ENCODE measurements around the gene AACS. TPM values are rescaled to one million over a fixed set of nuclear protein-coding genes. Genes with fewer than 3 reads are reported as not detected.
A peak's percentile ranks its signal among the peaks of the same experiment; 100 is the strongest.

Gene AACS
- total and polyA plus RNA-seq, 2 of the 13 experiments (the other 11 are each of a cell fraction or from before 2014, with no cell fraction given), result 23.3 to 28.8 TPM

DNA sequence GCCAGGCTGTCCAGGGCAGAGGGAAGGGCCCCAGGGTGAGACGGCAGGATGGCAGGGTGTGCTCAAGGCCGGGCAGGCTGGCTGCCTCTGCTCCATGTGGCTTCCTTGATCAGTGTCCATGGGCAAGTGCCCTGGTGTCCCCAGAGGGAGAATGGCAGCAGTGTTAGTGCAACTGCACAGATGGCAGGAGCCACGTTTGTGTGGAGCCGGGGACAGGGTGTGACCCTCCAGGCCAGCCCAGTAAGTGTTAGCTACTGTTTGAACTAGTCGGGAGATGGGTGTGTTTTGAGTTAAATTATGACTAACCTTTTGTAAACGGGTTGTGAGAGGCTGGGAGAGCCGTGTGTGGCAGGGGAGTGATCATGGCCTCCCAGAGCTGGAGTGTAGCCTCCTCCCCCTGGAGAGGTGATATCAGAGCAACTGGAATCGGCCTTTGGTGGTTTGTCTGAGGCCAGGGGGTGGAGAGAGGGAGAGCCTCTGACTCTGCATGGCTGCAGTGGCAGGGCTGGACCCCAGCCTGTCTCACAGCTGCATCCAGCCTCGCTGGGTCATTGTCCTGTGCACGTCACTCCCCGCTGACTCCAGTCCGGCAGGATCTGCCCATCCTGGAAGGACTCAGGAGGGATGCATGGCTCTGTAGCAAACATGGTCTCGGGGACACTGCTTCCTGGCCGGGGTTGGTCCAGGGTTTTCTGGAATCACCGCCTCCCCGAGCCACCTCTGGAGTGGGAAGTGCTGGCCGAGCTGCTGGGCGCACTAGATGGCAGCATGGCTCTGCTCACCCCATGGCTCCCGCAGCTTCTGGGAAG, 27.8 kb downstream of the AACS start (continued):
- TF ChIP-seq, protein P1, sequence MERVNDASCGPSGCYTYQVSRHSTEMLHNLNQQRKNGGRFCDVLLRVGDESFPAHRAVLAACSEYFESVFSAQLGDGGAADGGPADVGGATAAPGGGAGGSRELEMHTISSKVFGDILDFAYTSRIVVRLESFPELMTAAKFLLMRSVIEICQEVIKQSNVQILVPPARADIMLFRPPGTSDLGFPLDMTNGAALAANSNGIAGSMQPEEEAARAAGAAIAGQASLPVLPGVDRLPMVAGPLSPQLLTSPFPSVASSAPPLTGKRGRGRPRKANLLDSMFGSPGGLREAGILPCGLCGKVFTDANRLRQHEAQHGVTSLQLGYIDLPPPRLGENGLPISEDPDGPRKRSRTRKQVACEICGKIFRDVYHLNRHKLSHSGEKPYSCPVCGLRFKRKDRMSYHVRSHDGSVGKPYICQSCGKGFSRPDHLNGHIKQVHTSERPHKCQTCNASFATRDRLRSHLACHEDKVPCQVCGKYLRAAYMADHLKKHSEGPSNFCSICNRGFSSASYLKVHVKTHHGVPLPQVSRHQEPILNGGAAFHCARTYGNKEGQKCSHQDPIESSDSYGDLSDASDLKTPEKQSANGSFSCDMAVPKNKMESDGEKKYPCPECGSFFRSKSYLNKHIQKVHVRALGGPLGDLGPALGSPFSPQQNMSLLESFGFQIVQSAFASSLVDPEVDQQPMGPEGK (CRISPR knock-in tag; IDR thresholded peaks at IDR 0.05), result no peak
- TF ChIP-seq ZNF460 (CRISPR knock-in tag; IDR thresholded peaks at IDR 0.05; ENCODE audit: borderline replicate concordance) (no peak), ZNF530 (CRISPR knock-in tag; IDR thresholded peaks at IDR 0.05; ENCODE audit: low read depth) (no peak), HIVEP1 (CRISPR knock-in tag; IDR thresholded peaks at IDR 0.05) (no peak), ZNF567 (CRISPR knock-in tag; IDR thresholded peaks at IDR 0.05; ENCODE audit: borderline replicate concordance) (no peak), GATAD1 (CRISPR knock-in tag; IDR thresholded peaks at IDR 0.05) (no peak), ETV5 (CRISPR knock-in tag; IDR thresholded peaks at IDR 0.05; ENCODE audit: borderline replicate concordance) (peak; percentile 2; the same call in 1 of the 2 replicates), MAFK (conservative IDR thresholded peaks at IDR 0.05 in 1 of 2, IDR thresholded peaks at IDR 0.05 in 1 of 2; ENCODE audit: low read length in 2 of 2) (no peak), KLF13 (CRISPR knock-in tag; IDR thresholded peaks at IDR 0.05) (0 out of 2 replicates have a peak, but pooled peaks have one; percentile 59), HOXA5 (CRISPR knock-in tag; IDR thresholded peaks at IDR 0.05) (no peak), JARID2 (CRISPR knock-in tag; IDR thresholded peaks at IDR 0.05; ENCODE audit: insufficient replicate concordance) (no peak), FOXK1 (CRISPR knock-in tag; IDR thresholded peaks at IDR 0.05; ENCODE audit: borderline replicate concordance, low read depth) (no peak), ZSCAN25 (CRISPR knock-in tag; IDR thresholded peaks at IDR 0.05) (0 out of 2 replicates have a peak, but pooled peaks have one; percentile 36)
- TF ChIP-seq, protein P2, sequence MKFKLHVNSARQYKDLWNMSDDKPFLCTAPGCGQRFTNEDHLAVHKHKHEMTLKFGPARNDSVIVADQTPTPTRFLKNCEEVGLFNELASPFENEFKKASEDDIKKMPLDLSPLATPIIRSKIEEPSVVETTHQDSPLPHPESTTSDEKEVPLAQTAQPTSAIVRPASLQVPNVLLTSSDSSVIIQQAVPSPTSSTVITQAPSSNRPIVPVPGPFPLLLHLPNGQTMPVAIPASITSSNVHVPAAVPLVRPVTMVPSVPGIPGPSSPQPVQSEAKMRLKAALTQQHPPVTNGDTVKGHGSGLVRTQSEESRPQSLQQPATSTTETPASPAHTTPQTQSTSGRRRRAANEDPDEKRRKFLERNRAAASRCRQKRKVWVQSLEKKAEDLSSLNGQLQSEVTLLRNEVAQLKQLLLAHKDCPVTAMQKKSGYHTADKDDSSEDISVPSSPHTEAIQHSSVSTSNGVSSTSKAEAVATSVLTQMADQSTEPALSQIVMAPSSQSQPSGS (CRISPR knock-in tag; IDR thresholded peaks at IDR 0.05), result no peak
- TF ChIP-seq, protein P3, sequence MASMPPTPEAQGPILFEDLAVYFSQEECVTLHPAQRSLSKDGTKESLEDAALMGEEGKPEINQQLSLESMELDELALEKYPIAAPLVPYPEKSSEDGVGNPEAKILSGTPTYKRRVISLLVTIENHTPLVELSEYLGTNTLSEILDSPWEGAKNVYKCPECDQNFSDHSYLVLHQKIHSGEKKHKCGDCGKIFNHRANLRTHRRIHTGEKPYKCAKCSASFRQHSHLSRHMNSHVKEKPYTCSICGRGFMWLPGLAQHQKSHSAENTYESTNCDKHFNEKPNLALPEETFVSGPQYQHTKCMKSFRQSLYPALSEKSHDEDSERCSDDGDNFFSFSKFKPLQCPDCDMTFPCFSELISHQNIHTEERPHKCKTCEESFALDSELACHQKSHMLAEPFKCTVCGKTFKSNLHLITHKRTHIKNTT (CRISPR knock-in tag; IDR thresholded peaks at IDR 0.05), result no peak
- TF ChIP-seq, protein P4, sequence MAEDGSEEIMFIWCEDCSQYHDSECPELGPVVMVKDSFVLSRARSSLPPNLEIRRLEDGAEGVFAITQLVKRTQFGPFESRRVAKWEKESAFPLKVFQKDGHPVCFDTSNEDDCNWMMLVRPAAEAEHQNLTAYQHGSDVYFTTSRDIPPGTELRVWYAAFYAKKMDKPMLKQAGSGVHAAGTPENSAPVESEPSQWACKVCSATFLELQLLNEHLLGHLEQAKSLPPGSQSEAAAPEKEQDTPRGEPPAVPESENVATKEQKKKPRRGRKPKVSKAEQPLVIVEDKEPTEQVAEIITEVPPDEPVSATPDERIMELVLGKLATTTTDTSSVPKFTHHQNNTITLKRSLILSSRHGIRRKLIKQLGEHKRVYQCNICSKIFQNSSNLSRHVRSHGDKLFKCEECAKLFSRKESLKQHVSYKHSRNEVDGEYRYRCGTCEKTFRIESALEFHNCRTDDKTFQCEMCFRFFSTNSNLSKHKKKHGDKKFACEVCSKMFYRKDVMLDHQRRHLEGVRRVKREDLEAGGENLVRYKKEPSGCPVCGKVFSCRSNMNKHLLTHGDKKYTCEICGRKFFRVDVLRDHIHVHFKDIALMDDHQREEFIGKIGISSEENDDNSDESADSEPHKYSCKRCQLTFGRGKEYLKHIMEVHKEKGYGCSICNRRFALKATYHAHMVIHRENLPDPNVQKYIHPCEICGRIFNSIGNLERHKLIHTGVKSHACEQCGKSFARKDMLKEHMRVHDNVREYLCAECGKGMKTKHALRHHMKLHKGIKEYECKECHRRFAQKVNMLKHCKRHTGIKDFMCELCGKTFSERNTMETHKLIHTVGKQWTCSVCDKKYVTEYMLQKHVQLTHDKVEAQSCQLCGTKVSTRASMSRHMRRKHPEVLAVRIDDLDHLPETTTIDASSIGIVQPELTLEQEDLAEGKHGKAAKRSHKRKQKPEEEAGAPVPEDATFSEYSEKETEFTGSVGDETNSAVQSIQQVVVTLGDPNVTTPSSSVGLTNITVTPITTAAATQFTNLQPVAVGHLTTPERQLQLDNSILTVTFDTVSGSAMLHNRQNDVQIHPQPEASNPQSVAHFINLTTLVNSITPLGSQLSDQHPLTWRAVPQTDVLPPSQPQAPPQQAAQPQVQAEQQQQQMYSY (CRISPR knock-in tag; IDR thresholded peaks at IDR 0.05), result peak; percentile 82; the same call in 1 of the 2 replicates
- TF ChIP-seq, protein P5, sequence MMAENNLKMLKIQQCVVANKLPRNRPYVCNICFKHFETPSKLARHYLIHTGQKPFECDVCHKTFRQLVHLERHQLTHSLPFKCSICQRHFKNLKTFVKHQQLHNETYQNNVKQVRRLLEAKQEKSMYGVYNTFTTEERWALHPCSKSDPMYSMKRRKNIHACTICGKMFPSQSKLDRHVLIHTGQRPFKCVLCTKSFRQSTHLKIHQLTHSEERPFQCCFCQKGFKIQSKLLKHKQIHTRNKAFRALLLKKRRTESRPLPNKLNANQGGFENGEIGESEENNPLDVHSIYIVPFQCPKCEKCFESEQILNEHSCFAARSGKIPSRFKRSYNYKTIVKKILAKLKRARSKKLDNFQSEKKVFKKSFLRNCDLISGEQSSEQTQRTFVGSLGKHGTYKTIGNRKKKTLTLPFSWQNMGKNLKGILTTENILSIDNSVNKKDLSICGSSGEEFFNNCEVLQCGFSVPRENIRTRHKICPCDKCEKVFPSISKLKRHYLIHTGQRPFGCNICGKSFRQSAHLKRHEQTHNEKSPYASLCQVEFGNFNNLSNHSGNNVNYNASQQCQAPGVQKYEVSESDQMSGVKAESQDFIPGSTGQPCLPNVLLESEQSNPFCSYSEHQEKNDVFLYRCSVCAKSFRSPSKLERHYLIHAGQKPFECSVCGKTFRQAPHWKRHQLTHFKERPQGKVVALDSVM (CRISPR knock-in tag; IDR thresholded peaks at IDR 0.05), result peak; percentile 68
